ENCODE results near the gene GATAD1. TPM values are rescaled to one million over a fixed set of nuclear protein-coding genes. Genes with fewer than 3 reads are reported as not detected.
"Not testable (repeated sequence)": the region's sequence is repeated elsewhere in the genome, so short reads cannot be mapped to it uniquely, and the experiment has no call there.

The GATAD1 gene
- total and polyA plus RNA-seq, 4 donors, result 14.3 to 49.5 (median 41.5) TPM

DNA sequence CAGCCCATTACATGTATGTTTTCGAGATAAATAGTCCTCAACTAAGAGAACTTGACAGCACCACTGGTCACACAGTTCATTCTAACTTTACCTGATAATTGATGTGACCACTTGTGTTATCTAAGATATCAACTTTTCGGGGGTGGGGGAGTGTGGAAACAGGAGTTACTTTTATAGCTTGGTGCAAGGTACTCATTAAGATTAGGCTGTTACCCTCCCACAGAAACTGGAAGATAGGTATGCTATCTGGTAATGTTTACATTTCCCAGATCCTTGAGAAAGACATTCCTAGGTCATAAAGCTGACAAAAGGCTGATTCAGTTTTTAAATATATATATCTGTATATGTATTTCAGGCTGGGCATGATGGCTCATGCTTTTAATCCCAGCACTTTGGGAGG, 19.4 kb downstream of the GATAD1 start:
- Histone ChIP-seq H3K4me3 (ENCODE audit: low read length in 2 of 2) (no peak overlapping the region), H3K9me3 (ENCODE audit: control insufficient read depth, low read length) (no peaks in the 10 kb centered on the region), H3K27me3 (ENCODE audit: control insufficient read depth in 1 of 2, insufficient read depth in 2 of 2, low read length in 1 of 2) (no peaks in the 10 kb centered on the region), H3K36me3 (ENCODE audit: control insufficient read depth in 1 of 2, insufficient read depth in 2 of 2, low read length in 1 of 2) (peaks cover 0 to 5% of the 10 kb centered on the region in 2 donors), H3K27ac (ENCODE audit: low read depth in 1 of 2, low read length in 2 of 2) (no peak overlapping the region), H3K4me1 (ENCODE audit: control insufficient read depth in 1 of 2, insufficient read depth in 2 of 2, low read length in 2 of 2) (no peaks in the 10 kb centered on the region)
- no peak for DNase-seq
- ATAC-seq (ENCODE audit: low FRiP score), result no peak
- intact Hi-C loops (cut with DNase I), result no loop called here
- WGBS, 2 donors, result 89 to 90% methylated on average over 2 of the region's 2 CpGs

DNA sequence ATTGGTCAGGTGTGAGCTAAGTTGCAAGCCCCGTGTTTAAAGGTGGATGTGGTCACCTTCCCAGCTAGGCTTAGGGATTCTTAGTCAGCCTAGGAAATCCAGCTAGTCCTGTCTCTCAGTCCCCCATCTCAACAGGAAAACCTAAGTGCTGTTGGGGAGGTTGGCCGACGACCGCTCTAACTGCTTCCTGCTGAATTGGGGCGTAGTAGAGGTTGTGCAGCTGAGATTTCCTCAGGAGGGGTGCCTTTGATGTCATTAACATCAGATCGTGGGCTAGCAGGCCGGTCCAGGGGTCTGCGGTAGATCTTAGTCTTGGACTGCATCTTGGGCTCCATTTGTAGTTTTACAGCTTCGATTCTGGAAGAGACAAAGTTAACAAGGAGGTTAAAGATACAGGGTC, 21.3 kb downstream of the GATAD1 start:
- 94 to 98% methylated on average over 9 of the region's 9 CpGs for WGBS, 2 donors
- ATAC-seq (ENCODE audit: low FRiP score); H3K27me3 ChIP-seq (ENCODE audit: control insufficient read depth in 1 of 2, insufficient read depth in 2 of 2, low read length in 1 of 2); H3K4me3 ChIP-seq (ENCODE audit: low read length in 2 of 2); H3K4me1 ChIP-seq (ENCODE audit: control insufficient read depth in 1 of 2, insufficient read depth in 2 of 2, low read length in 2 of 2); intact Hi-C loops (cut with DNase I); H3K36me3 ChIP-seq (ENCODE audit: control insufficient read depth in 1 of 2, insufficient read depth in 2 of 2, low read length in 1 of 2); H3K27ac ChIP-seq (ENCODE audit: low read depth in 1 of 2, low read length in 2 of 2); H3K9me3 ChIP-seq (ENCODE audit: control insufficient read depth, low read length); DNase-seq: not testable (repeated sequence)

DNA sequence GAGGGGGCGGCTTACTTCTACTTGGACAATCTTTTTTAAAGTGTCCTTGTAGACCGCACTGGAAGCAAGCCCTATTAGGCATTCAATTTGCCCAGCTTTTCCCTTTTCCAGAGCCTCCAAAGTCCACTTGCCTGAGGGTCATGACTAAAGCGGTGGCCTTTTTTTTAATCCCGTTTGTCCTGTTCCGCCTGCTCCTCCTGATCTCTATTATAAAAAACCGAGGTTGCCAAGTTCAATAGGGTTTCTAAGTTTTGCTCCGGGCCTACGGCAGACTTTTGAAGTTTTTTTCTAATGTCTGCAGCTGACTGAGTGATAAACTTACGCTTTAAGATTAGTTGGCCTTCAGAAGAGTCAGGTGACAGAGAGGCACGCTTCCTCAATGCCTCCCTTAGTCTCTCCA, 26.7 kb downstream of the GATAD1 start:
- 89 to 90% methylated on average over 10 of the region's 10 CpGs for WGBS, 2 donors
- H3K27me3 ChIP-seq (ENCODE audit: control insufficient read depth in 1 of 2, insufficient read depth in 2 of 2, low read length in 1 of 2); DNase-seq; H3K4me1 ChIP-seq (ENCODE audit: control insufficient read depth in 1 of 2, insufficient read depth in 2 of 2, low read length in 2 of 2); H3K9me3 ChIP-seq (ENCODE audit: control insufficient read depth, low read length); ATAC-seq (ENCODE audit: low FRiP score); H3K36me3 ChIP-seq (ENCODE audit: control insufficient read depth in 1 of 2, insufficient read depth in 2 of 2, low read length in 1 of 2); H3K27ac ChIP-seq (ENCODE audit: low read depth in 1 of 2, low read length in 2 of 2); H3K4me3 ChIP-seq (ENCODE audit: low read length in 2 of 2); intact Hi-C loops (cut with DNase I): not testable (repeated sequence)

DNA sequence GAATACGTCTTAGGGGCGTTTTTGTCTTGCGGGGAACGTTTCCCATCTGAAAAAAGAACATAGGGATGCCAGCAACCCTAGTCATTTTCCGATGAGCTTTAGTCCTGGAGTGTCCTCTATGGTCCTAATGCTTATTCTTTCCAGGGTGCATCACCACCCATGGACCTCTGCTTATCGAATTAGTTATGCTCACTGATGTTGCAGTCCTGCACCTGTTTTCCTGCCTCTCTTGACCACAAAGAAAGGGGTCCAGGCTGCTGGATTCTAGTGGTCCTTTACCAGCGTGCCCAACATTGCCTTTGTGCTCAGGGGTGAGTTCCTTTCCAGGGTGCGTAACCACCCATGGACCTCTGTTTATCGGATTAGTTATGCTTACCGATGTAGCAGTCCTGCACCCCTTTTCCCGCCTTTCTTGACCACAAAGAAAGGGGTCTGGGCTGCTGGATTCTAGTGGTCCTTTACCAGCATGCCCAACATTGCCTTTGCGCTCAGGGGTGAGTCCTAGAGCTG, 28.0 kb downstream of the GATAD1 start:
- H3K36me3 ChIP-seq (ENCODE audit: control insufficient read depth in 1 of 2, insufficient read depth in 2 of 2, low read length in 1 of 2); H3K4me3 ChIP-seq (ENCODE audit: low read length in 2 of 2); intact Hi-C loops (cut with DNase I); DNase-seq; ATAC-seq (ENCODE audit: low FRiP score); H3K27ac ChIP-seq (ENCODE audit: low read depth in 1 of 2, low read length in 2 of 2); H3K9me3 ChIP-seq (ENCODE audit: control insufficient read depth, low read length); H3K27me3 ChIP-seq (ENCODE audit: control insufficient read depth in 1 of 2, insufficient read depth in 2 of 2, low read length in 1 of 2); H3K4me1 ChIP-seq (ENCODE audit: control insufficient read depth in 1 of 2, insufficient read depth in 2 of 2, low read length in 2 of 2): not testable (repeated sequence)
- 88 to 92% methylated on average over 12 of the region's 12 CpGs for WGBS, 2 donors

GRCh38 chr7:92475851-92476590, 28.7 kb downstream of the GATAD1 start:
- intact Hi-C loops (cut with DNase I); H3K4me1 ChIP-seq (ENCODE audit: control insufficient read depth in 1 of 2, insufficient read depth in 2 of 2, low read length in 2 of 2); H3K27me3 ChIP-seq (ENCODE audit: control insufficient read depth in 1 of 2, insufficient read depth in 2 of 2, low read length in 1 of 2); H3K4me3 ChIP-seq (ENCODE audit: low read length in 2 of 2); DNase-seq; H3K9me3 ChIP-seq (ENCODE audit: control insufficient read depth, low read length); ATAC-seq (ENCODE audit: low FRiP score); H3K36me3 ChIP-seq (ENCODE audit: control insufficient read depth in 1 of 2, insufficient read depth in 2 of 2, low read length in 1 of 2); H3K27ac ChIP-seq (ENCODE audit: low read depth in 1 of 2, low read length in 2 of 2): not testable (repeated sequence)
- WGBS, 2 donors, result 91 to 93% methylated on average over 11 of the region's 11 CpGs

- ATAC-seq (ENCODE audit: low FRiP score); H3K36me3 ChIP-seq (ENCODE audit: control insufficient read depth in 1 of 2, insufficient read depth in 2 of 2, low read length in 1 of 2); intact Hi-C loops (cut with DNase I); DNase-seq; H3K4me3 ChIP-seq (ENCODE audit: low read length in 2 of 2); H3K27ac ChIP-seq (ENCODE audit: low read depth in 1 of 2, low read length in 2 of 2); H3K4me1 ChIP-seq (ENCODE audit: control insufficient read depth in 1 of 2, insufficient read depth in 2 of 2, low read length in 2 of 2); H3K9me3 ChIP-seq (ENCODE audit: control insufficient read depth, low read length); H3K27me3 ChIP-seq (ENCODE audit: control insufficient read depth in 1 of 2, insufficient read depth in 2 of 2, low read length in 1 of 2): not testable (repeated sequence)
- WGBS, 2 donors, result 93% methylated on average over 11 of the region's 11 CpGs
Observed at GRCh38 chr7:92477681-92478080, 30.4 kb downstream of the GATAD1 start, which contains the start of gene ERVW-1. Gene ERVW-1 (minus strand): TSS chr7:92477946. CDS start chr7:92470381, 7,565 bp downstream.

DNA sequence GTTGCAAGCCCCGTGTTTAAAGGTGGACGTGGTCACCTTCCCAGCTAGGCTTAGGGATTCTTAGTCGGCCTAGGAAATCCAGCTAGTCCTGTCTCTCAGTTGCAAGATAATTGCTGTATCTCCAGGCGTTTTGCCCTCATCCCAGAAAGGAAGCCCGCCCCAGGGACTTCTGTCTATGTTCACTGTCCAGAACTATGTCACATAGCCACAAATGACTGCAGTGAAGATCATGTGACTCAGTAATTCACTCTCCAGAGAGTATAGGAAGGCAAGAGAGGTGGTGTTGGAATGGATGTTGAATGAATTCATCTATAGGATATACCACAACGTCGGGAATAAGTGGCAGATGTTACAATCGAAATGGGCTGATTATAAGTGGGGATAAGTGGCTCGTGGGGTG, 30.8 kb downstream of the GATAD1 start:
- intact Hi-C loops (cut with DNase I), result no loop called here

DNA sequence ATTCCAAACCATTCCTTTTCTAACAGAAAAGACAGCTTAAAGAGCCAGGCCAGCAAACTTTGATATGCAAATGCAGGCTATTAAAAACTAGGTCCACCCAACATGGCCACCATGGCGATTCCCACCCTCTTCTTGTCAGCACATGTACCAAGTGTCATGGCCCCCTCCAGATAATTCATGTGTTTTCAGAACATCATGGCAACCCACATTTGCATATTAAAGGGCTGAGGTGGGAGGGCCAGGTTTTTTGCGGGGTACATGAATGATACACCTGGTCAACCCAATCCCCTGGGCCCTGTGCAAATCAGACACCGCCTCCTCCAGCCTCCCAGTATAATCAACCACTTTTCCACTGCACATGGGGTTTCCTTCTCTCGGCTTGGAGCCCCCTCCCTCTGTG, 31.4 kb downstream of the GATAD1 start:
- Histone ChIP-seq H3K4me3 (ENCODE audit: low read length in 2 of 2) (no peak overlapping the region), H3K36me3 (ENCODE audit: control insufficient read depth in 1 of 2, insufficient read depth in 2 of 2, low read length in 1 of 2) (no peaks in the 10 kb centered on the region), H3K27me3 (ENCODE audit: control insufficient read depth in 1 of 2, insufficient read depth in 2 of 2, low read length in 1 of 2) (no peaks in the 10 kb centered on the region), H3K9me3 (ENCODE audit: control insufficient read depth, low read length) (no peaks in the 10 kb centered on the region), H3K4me1 (ENCODE audit: control insufficient read depth in 1 of 2, insufficient read depth in 2 of 2, low read length in 2 of 2) (no peaks in the 10 kb centered on the region), H3K27ac (ENCODE audit: low read depth in 1 of 2, low read length in 2 of 2) (no peak overlapping the region)
- WGBS, 2 donors, result 86 to 94% methylated on average over 4 of the region's 4 CpGs
- intact Hi-C loops (cut with DNase I), result no loop called here
- ATAC-seq (ENCODE audit: low FRiP score) (no peak), DNase-seq (no peak)

More for the DNA sequence above, 30.8 kb downstream of the GATAD1 start:
- Histone ChIP-seq H3K4me3 (ENCODE audit: low read length in 2 of 2) (no peak overlapping the region), H3K9me3 (ENCODE audit: control insufficient read depth, low read length) (no peaks in the 10 kb centered on the region), H3K4me1 (ENCODE audit: control insufficient read depth in 1 of 2, insufficient read depth in 2 of 2, low read length in 2 of 2) (no peaks in the 10 kb centered on the region), H3K27me3 (ENCODE audit: control insufficient read depth in 1 of 2, insufficient read depth in 2 of 2, low read length in 1 of 2) (no peaks in the 10 kb centered on the region), H3K36me3 (ENCODE audit: control insufficient read depth in 1 of 2, insufficient read depth in 2 of 2, low read length in 1 of 2) (no peaks in the 10 kb centered on the region), H3K27ac (ENCODE audit: low read depth in 1 of 2, low read length in 2 of 2) (no peak overlapping the region)
- no peak for ATAC-seq (ENCODE audit: low FRiP score)
- no peak for DNase-seq
- WGBS, 2 donors, result 84 to 85% methylated on average over 9 of the region's 9 CpGs

DNA sequence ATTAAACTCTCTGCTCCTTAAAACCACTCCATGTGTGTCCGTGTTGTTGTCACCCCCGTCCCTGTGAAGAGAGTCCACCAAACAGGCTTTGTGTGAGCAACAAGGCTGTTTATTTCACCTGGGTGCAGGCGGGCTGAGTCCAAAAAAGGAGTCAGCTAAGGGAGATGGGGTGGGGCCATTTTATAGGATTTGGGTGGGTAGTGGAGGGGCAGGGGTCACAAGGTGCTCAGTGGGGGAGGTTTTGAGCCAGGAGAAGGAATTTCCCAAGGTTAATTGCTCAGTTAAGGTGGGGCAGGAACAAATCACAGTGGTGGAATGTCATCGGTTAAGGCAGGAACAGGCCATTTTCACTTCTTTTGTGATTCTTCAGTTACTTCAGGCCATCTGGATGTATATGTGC, 31.9 kb downstream of the GATAD1 start:
- intact Hi-C loops (cut with DNase I); ATAC-seq (ENCODE audit: low FRiP score); DNase-seq; H3K9me3 ChIP-seq (ENCODE audit: control insufficient read depth, low read length); H3K27ac ChIP-seq (ENCODE audit: low read depth in 1 of 2, low read length in 2 of 2); H3K36me3 ChIP-seq (ENCODE audit: control insufficient read depth in 1 of 2, insufficient read depth in 2 of 2, low read length in 1 of 2); H3K4me1 ChIP-seq (ENCODE audit: control insufficient read depth in 1 of 2, insufficient read depth in 2 of 2, low read length in 2 of 2); H3K27me3 ChIP-seq (ENCODE audit: control insufficient read depth in 1 of 2, insufficient read depth in 2 of 2, low read length in 1 of 2); H3K4me3 ChIP-seq (ENCODE audit: low read length in 2 of 2): not testable (repeated sequence)
- 93 to 96% methylated on average over 4 of the region's 4 CpGs for WGBS, 2 donors
